ENCODE measurements around the gene HOXA2.

- TF ChIP-seq, protein P1, sequence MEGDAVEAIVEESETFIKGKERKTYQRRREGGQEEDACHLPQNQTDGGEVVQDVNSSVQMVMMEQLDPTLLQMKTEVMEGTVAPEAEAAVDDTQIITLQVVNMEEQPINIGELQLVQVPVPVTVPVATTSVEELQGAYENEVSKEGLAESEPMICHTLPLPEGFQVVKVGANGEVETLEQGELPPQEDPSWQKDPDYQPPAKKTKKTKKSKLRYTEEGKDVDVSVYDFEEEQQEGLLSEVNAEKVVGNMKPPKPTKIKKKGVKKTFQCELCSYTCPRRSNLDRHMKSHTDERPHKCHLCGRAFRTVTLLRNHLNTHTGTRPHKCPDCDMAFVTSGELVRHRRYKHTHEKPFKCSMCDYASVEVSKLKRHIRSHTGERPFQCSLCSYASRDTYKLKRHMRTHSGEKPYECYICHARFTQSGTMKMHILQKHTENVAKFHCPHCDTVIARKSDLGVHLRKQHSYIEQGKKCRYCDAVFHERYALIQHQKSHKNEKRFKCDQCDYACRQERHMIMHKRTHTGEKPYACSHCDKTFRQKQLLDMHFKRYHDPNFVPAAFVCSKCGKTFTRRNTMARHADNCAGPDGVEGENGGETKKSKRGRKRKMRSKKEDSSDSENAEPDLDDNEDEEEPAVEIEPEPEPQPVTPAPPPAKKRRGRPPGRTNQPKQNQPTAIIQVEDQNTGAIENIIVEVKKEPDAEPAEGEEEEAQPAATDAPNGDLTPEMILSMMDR (IDR thresholded peaks at IDR 0.05), result no peak
- no peak for TF ChIP-seq POLR2A (IDR thresholded peaks at IDR 0.05)
- no peak for TF ChIP-seq POLR2AphosphoS5 (IDR thresholded peaks at IDR 0.05)
Measured at GRCh38 chr7:27124096-27124901, 21.8 kb upstream of the HOXA2 start.

Measured in prostate gland (tissue), 2 donors.